Retinal pigment epithelial cell (primary cell): ENCODE measurements around the gene KLK8.
"Not testable (repeated sequence)": the region's sequence is repeated elsewhere in the genome, so short reads cannot be mapped to it uniquely, and the experiment has no call there.

Source experiments
- DNase-seq: peaks from one replicate; pipeline ENCODE4 v3.0.0-alpha.2; 2010; ENCODE audit warnings: low read depth
- H3K4me3 ChIP-seq: 2 replicates; pipeline ENCODE4 v1.5.1; 2011; ENCODE audit warnings: mild to moderate bottlenecking, low read length, control low read depth, moderate library complexity
- TF ChIP-seq, protein P1 (sequence below): conservative IDR thresholded peaks from 2 replicates; pipeline ENCODE4 v1.5.1; 2011; ENCODE audit warnings: low read depth, low read length, control low read depth, inconsistent platforms

KLK8 gene

GRCh38 chr19:50975766-50976165 is 25.6 kb downstream of the KLK8 start:
- no peak overlapping the region for H3K4me3 ChIP-seq
- no peak for DNase-seq
- TF ChIP-seq, protein P1, sequence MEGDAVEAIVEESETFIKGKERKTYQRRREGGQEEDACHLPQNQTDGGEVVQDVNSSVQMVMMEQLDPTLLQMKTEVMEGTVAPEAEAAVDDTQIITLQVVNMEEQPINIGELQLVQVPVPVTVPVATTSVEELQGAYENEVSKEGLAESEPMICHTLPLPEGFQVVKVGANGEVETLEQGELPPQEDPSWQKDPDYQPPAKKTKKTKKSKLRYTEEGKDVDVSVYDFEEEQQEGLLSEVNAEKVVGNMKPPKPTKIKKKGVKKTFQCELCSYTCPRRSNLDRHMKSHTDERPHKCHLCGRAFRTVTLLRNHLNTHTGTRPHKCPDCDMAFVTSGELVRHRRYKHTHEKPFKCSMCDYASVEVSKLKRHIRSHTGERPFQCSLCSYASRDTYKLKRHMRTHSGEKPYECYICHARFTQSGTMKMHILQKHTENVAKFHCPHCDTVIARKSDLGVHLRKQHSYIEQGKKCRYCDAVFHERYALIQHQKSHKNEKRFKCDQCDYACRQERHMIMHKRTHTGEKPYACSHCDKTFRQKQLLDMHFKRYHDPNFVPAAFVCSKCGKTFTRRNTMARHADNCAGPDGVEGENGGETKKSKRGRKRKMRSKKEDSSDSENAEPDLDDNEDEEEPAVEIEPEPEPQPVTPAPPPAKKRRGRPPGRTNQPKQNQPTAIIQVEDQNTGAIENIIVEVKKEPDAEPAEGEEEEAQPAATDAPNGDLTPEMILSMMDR = no peak

GRCh38 chr19:50974702-50975556 is 26.5 kb downstream of the KLK8 start:
- TF ChIP-seq, protein P1 = no peak
- H3K4me3 ChIP-seq = no peak overlapping the region
- DNase-seq = no peak

- no peak overlapping the region for H3K4me3 ChIP-seq
- no peak for DNase-seq
- TF ChIP-seq, protein P1 = no peak
Observed at GRCh38 chr19:50972795-50973376, 28.5 kb downstream of the KLK8 start.

DNA sequence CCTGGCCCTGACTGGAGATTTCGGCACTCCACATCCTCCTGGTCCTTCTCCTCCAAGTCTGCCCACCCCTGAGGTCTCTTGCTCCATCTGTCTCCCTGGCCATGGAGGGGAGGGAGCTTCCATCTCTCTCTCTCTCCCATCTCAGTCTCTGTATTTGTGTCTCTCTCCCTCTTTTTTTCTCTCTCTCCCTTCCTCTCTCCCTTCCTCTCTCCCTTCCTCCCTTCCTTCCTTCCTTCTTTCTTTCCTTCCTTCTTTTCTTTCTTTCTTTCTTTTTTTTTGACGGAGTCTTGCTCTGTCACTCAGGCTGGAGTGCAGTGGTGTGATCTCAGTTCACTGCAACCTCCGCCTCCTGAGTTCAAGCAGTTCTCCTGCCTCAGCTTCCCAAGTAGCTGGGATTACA is 31.6 kb downstream of the KLK8 start:
- H3K4me3 ChIP-seq, DNase-seq: not testable (repeated sequence)

- TF ChIP-seq, protein P1 = no peak
- no peak within 1 kb of the TSS for H3K4me3 ChIP-seq
- DNase-seq = no peak
Observed at GRCh38 chr19:50969413-50969760, 32.0 kb downstream of the KLK8 start, which contains the start of gene KLK6. Gene KLK6 (minus strand): TSS chr19:50969591. CDS start chr19:50968104, 1,487 bp downstream.

DNA sequence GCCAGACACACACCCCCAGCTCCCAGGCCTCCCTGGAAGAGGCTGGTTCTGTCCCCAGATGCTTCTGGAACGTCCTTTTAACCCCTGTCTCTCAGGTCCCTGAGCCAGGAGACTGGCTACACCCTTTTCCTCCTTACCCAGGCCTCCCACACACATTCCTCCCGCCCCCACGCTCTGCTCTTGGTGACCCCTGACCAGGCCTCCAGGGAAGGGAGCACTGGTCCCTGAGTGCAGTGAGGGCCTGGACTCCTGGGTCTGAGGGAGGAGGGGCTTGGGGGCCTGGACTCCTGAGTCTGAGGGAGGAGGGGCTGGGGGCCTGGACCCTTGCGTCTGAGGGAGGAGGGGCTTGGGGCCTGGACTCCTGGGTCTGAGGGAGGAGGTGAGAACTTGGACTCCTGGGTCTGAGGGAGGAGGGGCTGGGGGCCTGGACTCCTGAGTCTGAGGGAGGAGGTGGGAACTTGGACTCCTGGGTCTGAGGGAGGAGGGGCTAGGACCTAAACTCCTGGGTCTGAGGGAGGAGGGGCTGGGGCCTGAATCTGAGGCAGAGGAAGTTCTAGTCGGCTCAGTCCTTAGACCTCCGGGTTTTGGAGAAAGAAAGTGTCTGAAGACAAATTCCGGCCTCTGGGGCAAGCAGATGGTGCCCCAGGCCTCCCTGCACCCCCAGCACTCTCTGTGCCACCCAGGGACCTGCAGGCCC is 32.5 kb downstream of the KLK8 start:
- no peak overlapping the region for H3K4me3 ChIP-seq
- TF ChIP-seq, protein P1 = no peak
- no peak for DNase-seq

GRCh38 chr19:50967929-50968715 is 33.3 kb downstream of the KLK8 start:
- no peak for DNase-seq
- TF ChIP-seq, protein P1 = no peak
- H3K4me3 ChIP-seq = no peak overlapping the region
